OCI-LY3 (cell line): ENCODE measurements around the gene GFOD1.

Source experiments
- CTCF ChIP-seq: fragments of 200-600, 300-600 bp; sonication (generic); IDR thresholded peaks from 2 replicates; pipeline ENCODE4 v1.5.1; 2014; ENCODE audit warnings: antibody characterized with exemption, low read length, low read depth
- EZH2phosphoT487 ChIP-seq: fragments of 200-600 bp; shearing (Covaris generic); IDR thresholded peaks from 2 replicates; pipeline ENCODE4 v1.6.1; 2018; ENCODE audit warnings: antibody characterized with exemption, mixed run types, low read depth

- TF ChIP-seq CTCF, result no peak
- TF ChIP-seq EZH2phosphoT487, result no peak
Observed at GRCh38 chr6:13453771-13454251, 33.6 kb downstream of the GFOD1 start.
